ENCODE results near the gene SIPA1L3. TPM values are rescaled to one million over a fixed set of nuclear protein-coding genes. Genes with fewer than 3 reads are reported as not detected.

SIPA1L3 gene
- total RNA-seq, 4 donors from 2014 or later = 4.1 to 18.7 (median 6.1) TPM

DNA sequence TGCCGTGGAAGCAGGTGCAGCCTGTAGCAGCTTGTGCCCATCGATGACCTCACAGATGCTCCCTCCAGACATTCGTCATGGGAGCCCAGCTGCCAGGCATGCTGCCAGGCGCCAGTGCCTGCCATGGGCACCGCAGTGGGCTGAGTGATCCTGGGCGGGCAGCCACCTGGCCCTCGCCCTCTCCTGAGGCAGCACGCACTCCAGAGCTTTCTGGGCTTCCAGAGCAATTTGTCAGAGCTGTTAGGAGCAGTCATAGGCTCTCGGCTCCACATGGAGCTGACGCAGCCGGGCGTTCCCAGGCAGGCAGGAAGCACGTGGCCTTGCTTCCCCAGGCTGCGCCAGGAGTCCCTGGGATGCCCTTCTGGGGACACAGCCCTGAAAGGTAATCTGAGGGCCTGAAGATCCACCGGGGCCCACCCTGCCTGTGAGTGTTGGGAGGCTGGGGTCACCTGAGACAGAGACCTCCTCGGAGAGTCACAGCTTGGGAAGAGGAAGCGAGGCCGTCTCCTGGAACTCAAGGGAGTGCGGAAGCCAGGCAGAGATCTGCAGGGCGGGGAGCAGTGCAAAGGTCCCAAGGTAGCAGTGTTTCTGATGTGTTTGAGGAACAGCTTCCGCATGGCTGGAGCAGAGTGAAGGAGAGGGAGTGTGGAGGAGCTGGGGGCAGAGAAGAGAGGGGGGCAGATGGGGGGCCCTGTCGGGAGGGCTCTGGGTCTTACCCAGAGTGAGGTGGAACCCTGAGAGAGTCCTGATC is 266.5 kb downstream of the SIPA1L3 start:
- intact Hi-C loops (cut with DNase I; ENCODE audit: low total_unique reads) (loop anchor here (1.0 to 10.0 kb wide), 4 partner anchors 25 to 721 kb away; partner anchors contain the start of genes NFKBIB and SIRT2), in situ Hi-C loops (cut with MboI; ENCODE audit: low sequenced_read_pairs in 4 of 4) (no loop called here)
- ATAC-seq (peak; percentile 92 to 95), DNase-seq (peak; percentile 88 to 98)
- TF ChIP-seq POLR2A (IDR thresholded peaks at IDR 0.05) = peak; percentile 48 to 65
- TF ChIP-seq, protein P1, sequence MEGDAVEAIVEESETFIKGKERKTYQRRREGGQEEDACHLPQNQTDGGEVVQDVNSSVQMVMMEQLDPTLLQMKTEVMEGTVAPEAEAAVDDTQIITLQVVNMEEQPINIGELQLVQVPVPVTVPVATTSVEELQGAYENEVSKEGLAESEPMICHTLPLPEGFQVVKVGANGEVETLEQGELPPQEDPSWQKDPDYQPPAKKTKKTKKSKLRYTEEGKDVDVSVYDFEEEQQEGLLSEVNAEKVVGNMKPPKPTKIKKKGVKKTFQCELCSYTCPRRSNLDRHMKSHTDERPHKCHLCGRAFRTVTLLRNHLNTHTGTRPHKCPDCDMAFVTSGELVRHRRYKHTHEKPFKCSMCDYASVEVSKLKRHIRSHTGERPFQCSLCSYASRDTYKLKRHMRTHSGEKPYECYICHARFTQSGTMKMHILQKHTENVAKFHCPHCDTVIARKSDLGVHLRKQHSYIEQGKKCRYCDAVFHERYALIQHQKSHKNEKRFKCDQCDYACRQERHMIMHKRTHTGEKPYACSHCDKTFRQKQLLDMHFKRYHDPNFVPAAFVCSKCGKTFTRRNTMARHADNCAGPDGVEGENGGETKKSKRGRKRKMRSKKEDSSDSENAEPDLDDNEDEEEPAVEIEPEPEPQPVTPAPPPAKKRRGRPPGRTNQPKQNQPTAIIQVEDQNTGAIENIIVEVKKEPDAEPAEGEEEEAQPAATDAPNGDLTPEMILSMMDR (IDR thresholded peaks at IDR 0.05 in 4 of 5, conservative IDR thresholded peaks at IDR 0.05 in 1 of 5) = no peak
- Histone ChIP-seq H3K9me3 (no peaks in the 10 kb centered on the region), H3K27me3 (no peaks in the 10 kb centered on the region), H3K27ac (peak overlapping the region; percentile 90 to 96 (median 93)), H3K4me3 (peak overlapping the region; percentile 20 to 46 (median 39)), H3K36me3 (no peaks in the 10 kb centered on the region), H3K4me1 (peaks cover 18 to 19% of the 10 kb centered on the region in 2 donors)

DNA sequence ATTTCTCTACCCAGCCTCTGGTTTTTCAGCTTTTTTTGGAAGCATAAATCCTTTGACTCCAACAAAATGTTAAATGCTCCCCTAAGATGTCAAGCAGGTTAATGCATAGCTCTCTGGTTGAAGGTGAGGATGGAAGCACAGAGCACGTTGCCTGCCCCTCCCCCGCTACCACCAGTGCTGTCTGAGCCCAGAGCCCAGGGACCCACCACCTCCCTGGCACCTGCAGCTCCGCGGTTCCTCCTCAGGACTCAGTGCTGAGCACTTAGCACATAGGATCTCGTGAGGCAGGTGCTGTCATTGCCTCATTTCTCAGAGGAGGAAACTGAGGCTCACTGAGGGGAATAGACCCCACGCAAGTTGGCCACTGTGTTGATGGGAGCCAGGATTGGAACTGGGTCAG is 268.4 kb downstream of the SIPA1L3 start:
- ATAC-seq = no peak
- intact Hi-C loops (cut with DNase I; ENCODE audit: low total_unique reads) = loop anchor here (10.0 kb wide), 1 partner anchor 719 kb away; the partner anchor contains the start of genes NFKBIB and SIRT2
- in situ Hi-C loops (cut with MboI; ENCODE audit: low sequenced_read_pairs in 4 of 4) = no loop called here

DNA sequence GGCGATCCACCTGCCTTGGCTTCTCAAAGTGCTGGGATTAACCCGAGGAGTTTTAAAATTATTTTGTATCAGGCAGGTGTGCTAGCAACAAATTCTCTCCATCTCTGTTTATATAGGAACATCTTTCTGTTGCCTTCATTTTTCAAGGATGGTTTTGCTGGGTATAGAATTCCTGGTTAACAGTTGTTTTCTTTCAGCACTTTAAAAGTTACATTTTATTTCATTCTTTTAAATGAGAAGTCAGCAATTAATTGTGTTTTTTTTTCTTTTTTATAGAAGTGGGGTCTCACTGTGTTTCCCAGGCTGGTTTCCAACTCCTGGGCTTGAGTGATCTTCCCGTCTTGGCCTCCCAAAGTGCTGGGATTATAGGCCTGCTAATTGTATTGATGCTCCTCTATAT is 273.1 kb downstream of the SIPA1L3 start:
- no peak overlapping the region for H3K4me3 ChIP-seq
- no peaks in the 10 kb centered on the region for H3K27me3 ChIP-seq
- no peak overlapping the region for H3K27ac ChIP-seq
- DNase-seq (no peak), ATAC-seq (no peak)
- no peaks in the 10 kb centered on the region for H3K4me1 ChIP-seq
- in situ Hi-C loops (cut with MboI; ENCODE audit: low sequenced_read_pairs in 4 of 4) (no loop called here), intact Hi-C loops (cut with DNase I; ENCODE audit: low total_unique reads) (no loop called here)
- no peak for TF ChIP-seq POLR2A (IDR thresholded peaks at IDR 0.05)
- TF ChIP-seq, protein P1 (IDR thresholded peaks at IDR 0.05 in 4 of 5, conservative IDR thresholded peaks at IDR 0.05 in 1 of 5) = no peak
- no peaks in the 10 kb centered on the region for H3K9me3 ChIP-seq
- H3K36me3 ChIP-seq = peaks cover 0 to 5% of the 10 kb centered on the region in 2 donors

More for the DNA sequence above, 268.4 kb downstream of the SIPA1L3 start:
- DNase-seq = no peak
- Histone ChIP-seq H3K4me1 (peaks cover 18 to 19% of the 10 kb centered on the region in 2 donors), H3K27me3 (no peaks in the 10 kb centered on the region), H3K9me3 (no peaks in the 10 kb centered on the region), H3K36me3 (no peaks in the 10 kb centered on the region), H3K27ac (peak overlapping the region in 2 of 4 donors; percentile 94 to 96), H3K4me3 (no peak overlapping the region)
- TF ChIP-seq POLR2A (IDR thresholded peaks at IDR 0.05) = no peak
- TF ChIP-seq, protein P1 (IDR thresholded peaks at IDR 0.05 in 4 of 5, conservative IDR thresholded peaks at IDR 0.05 in 1 of 5) = no peak

DNA sequence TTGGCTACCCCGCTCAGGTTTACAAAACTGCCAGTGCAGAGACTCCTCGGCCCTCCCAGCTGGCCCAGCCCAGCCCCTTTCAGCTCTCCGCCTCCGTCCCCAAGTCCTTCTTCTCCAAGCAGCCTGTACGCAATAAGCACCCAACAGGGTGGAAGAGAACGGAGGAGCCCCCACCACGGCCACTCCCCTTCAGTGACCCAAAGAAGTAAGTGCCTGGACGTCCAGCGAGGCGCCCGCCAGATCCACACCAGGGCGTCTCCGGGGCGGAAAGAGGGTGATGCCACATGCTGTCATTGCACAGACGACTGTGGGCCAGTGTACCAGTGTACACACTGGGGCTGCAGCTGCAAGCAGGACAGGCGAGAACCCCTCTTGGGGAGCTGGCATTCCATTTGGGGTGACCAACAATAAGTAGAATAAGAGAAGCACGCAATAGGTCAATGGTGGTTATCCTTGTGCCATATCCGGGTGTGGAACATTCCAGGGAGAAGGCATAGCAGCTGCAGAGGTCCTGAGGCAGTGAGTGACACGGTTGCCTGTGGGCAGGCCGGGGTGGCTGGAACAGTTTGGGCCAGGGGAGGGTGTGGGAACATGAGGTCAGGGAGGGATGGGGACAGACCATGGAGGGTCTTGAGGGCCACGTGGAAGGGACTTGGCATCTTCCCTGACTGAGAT is 275.7 kb downstream of the SIPA1L3 start:
- intact Hi-C loops (cut with DNase I; ENCODE audit: low total_unique reads) = no loop called here

More for the DNA sequence above, 275.7 kb downstream of the SIPA1L3 start:
- ATAC-seq = no peak
- no peaks in the 10 kb centered on the region for H3K27me3 ChIP-seq
- TF ChIP-seq, protein P1 (IDR thresholded peaks at IDR 0.05 in 4 of 5, conservative IDR thresholded peaks at IDR 0.05 in 1 of 5) = no peak
- TF ChIP-seq POLR2A (IDR thresholded peaks at IDR 0.05) = no peak
- H3K36me3 ChIP-seq = peaks cover 0 to 5% of the 10 kb centered on the region in 2 donors
- DNase-seq = no peak
- no peaks in the 10 kb centered on the region for H3K9me3 ChIP-seq
- no peaks in the 10 kb centered on the region for H3K4me1 ChIP-seq
- H3K27ac ChIP-seq = peak overlapping the region in 3 of 4 donors; percentile 68 to 75 (median 75)
- in situ Hi-C loops (cut with MboI; ENCODE audit: low sequenced_read_pairs in 4 of 4) = no loop called here
- no peak overlapping the region for H3K4me3 ChIP-seq
